ENCODE data around the gene MINDY4B.
"Not testable (repeated sequence)": the region's sequence is repeated elsewhere in the genome, so short reads cannot be mapped to it uniquely, and the experiment has no call there.

MINDY4B gene

DNA sequence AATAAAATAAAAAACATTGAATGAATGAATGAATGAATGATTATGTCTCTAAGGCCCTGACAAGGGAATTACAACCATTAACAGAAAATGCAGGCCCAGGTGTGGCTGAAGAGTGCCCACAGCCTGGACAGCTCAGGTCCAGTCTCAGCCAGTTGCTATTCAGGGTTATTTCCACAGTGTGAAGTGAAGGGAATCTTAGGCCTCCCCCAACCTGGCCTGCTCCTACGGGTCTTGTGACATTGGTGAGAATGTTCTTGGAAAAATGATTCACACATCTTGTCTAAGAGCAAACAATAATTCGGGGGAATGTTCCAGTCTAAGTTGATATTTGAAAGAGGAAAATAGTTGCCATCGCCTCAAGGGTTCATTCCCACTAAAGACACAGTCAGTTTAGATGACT lies 37.0 kb downstream of the MINDY4B start:
- TF ChIP-seq, protein P1, sequence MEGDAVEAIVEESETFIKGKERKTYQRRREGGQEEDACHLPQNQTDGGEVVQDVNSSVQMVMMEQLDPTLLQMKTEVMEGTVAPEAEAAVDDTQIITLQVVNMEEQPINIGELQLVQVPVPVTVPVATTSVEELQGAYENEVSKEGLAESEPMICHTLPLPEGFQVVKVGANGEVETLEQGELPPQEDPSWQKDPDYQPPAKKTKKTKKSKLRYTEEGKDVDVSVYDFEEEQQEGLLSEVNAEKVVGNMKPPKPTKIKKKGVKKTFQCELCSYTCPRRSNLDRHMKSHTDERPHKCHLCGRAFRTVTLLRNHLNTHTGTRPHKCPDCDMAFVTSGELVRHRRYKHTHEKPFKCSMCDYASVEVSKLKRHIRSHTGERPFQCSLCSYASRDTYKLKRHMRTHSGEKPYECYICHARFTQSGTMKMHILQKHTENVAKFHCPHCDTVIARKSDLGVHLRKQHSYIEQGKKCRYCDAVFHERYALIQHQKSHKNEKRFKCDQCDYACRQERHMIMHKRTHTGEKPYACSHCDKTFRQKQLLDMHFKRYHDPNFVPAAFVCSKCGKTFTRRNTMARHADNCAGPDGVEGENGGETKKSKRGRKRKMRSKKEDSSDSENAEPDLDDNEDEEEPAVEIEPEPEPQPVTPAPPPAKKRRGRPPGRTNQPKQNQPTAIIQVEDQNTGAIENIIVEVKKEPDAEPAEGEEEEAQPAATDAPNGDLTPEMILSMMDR (IDR thresholded peaks at IDR 0.05; ENCODE audit: control insufficient read depth, insufficient read depth, low read depth, low read length, missing control alignments): no peak
- H3K4me3 ChIP-seq (ENCODE audit: control insufficient read depth, low read depth, low read length): no peak overlapping the region
- no peak for DNase-seq (ENCODE audit: low read depth)

DNA sequence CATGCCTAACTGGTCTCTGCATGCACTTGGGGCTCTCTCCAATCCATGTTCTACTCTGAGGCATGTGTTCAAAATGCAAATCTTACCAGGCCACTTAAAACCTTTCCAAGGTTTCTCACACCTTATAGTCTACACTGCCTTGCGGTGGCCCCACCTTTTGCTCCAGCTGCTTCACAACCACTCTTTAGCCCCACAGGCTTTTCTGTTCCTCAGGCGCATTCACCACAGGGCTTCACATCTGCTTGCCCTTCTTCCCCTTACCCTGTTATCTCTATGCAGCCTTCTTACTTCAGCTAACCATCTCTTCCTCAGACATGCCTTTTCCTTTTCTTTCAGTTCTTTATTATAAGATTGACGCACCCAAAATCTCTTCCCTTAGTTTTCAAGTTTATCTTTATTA lies 37.8 kb downstream of the MINDY4B start:
- H3K4me3 ChIP-seq (ENCODE audit: control insufficient read depth, low read depth, low read length): no peak overlapping the region
- TF ChIP-seq, protein P1 (IDR thresholded peaks at IDR 0.05; ENCODE audit: control insufficient read depth, insufficient read depth, low read depth, low read length, missing control alignments): no peak
- DNase-seq (ENCODE audit: low read depth): no peak

DNA sequence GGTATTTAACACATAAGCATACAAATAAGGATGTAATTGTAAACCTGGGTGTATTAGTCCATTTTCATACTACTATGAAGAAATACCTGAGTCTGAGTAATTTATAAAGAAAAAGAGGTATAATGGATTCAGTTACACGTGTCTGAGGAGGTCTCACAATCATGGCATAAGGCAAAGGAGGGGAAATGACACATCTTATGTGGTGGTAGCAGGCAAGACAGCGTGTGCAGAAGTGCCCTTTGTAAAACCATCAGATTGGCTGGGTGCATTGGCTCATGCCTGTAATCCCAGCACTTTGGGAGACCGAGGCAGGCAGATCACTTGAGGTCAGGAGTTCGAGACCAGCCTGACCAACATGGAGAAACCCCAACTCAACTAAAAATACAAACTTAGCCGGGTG lies 41.3 kb downstream of the MINDY4B start:
- DNase-seq (ENCODE audit: low read depth); H3K4me3 ChIP-seq (ENCODE audit: control insufficient read depth, low read depth, low read length): not testable (repeated sequence)

DNA sequence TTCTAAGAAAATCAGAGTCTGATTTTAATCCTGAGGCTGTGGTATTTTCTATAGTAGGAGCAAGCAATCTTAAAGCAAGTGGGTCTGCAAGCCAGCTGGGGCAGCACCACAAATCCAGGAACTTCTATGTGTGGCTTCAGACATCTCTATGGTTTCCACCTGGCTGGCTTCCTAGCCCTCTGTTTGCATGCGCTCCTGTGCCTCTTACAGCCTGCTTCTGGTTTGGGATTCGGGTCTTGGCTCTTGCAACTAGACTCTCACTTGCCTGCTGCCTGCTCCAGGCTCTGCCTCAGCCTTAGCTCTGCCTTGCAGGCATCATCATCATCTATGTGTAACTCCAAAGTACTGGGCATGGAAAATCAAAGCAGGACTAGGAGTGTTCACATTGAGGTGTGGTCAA lies 43.4 kb downstream of the MINDY4B start:
- TF ChIP-seq, protein P1 (IDR thresholded peaks at IDR 0.05; ENCODE audit: control insufficient read depth, insufficient read depth, low read depth, low read length, missing control alignments): no peak
- no peak overlapping the region for H3K4me3 ChIP-seq (ENCODE audit: control insufficient read depth, low read depth, low read length)
- no peak for DNase-seq (ENCODE audit: low read depth)

DNA sequence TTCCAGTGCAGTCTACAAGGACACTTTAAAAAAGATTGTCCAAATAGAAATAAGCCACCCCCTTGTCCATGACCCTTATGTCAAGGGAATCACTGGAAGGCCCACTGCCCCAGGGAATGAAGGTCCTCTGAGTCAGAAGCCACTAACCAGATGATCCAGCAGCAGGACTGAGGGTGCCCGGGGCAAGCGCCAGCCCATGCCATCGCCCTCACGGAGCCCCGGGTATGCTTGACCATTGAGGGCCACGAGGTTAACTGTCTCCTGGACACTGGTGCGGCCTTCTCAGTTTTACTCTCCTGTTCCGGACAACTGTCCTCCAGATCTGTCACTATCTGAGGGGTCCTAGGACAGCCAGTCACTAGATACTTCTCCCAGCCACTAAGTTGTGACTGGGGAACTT lies 47.3 kb downstream of the MINDY4B start:
- not testable (repeated sequence) for DNase-seq (ENCODE audit: low read depth); H3K4me3 ChIP-seq (ENCODE audit: control insufficient read depth, low read depth, low read length)

DNA sequence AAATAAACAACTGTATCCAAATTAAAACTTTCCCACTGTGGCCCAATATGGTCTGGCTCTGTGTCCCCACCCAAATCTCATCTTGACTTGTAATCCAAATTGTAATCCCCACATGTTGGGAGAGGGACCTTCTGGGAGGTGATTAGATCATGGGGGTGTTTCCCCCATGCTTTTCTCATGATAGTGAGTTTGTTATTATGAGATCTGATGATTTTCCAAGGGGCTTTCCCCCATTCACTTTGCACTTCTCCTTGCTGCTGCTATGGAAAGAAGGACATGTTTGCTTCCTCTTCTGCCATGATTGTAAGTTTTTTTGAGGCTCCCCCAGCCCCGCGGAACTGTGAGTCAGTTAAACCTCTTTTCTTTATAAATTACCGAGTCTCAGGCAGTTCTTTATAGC lies 55.0 kb downstream of the MINDY4B start:
- no peak overlapping the region for H3K4me3 ChIP-seq (ENCODE audit: control insufficient read depth, low read depth, low read length)
- no peak for DNase-seq (ENCODE audit: low read depth)
- TF ChIP-seq, protein P1 (IDR thresholded peaks at IDR 0.05; ENCODE audit: control insufficient read depth, insufficient read depth, low read depth, low read length, missing control alignments): no peak

DNA sequence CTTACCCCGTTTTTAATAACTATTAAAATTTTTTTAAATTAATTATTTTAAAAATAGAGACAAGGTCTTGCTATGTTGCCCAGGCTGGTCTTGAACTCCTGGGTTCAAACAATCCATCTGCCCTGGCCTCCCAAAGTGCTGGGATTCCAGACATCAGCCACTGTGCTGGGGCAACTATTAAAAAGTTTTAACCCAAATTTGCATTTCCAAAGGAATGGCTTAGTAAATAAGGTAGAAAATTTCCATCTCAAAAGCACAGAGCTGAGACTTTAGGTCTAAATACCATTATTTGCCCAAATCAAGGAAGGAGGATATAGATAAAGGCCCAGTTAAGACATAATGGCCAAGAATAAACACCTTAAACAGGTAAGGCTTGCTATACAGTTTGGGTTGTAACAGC lies 56.4 kb downstream of the MINDY4B start:
- TF ChIP-seq, protein P1 (IDR thresholded peaks at IDR 0.05; ENCODE audit: control insufficient read depth, insufficient read depth, low read depth, low read length, missing control alignments): no peak
- H3K4me3 ChIP-seq (ENCODE audit: control insufficient read depth, low read depth, low read length): no peak overlapping the region
- DNase-seq (ENCODE audit: low read depth): no peak

DNA sequence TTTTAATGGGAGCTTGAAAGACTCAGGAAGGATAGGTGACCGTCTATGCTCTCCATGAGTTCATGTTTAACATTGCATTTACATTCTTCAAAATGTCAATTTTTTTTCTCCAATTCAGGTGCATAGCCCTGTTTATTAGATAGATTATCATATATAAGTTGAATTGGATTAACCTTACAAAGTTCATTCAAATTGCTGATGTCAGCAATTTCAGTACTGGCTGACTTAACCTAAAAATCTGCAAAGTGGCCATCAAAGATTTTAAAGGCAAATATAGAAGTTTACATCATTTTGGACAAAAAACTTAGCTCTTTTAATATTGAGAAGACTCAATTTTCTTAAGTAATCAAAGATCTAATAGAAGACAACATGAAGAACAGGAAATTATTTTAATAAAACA lies 57.8 kb downstream of the MINDY4B start:
- no peak for DNase-seq (ENCODE audit: low read depth)
- TF ChIP-seq, protein P1 (IDR thresholded peaks at IDR 0.05; ENCODE audit: control insufficient read depth, insufficient read depth, low read depth, low read length, missing control alignments): no peak

More for the DNA sequence above, 57.8 kb downstream of the MINDY4B start:
- H3K4me3 ChIP-seq (ENCODE audit: control insufficient read depth, low read depth, low read length): no peak overlapping the region

All from AG09309 (cell line).